Spleen (tissue), 11 donors: ENCODE measurements around the gene PROK1. TPM values are rescaled to one million over a fixed set of nuclear protein-coding genes. Genes with fewer than 3 reads are reported as not detected.

Experiments used
- DNase-seq: peaks from one replicate; pipeline ENCODE4 v3.0.0-alpha.2; 2020
- H3K27ac ChIP-seq, 8 donors: fragments of 200-600 bp; sonication (generic) in 7 of 8; 1 replicate in 4 of 8; 2 replicates in 4 of 8; pipeline versions ENCODE4 v1.5.0 to v1.8.0; 2016 to 2021; ENCODE audit warnings: inconsistent platforms in 4 of 8, mild to moderate bottlenecking in 4 of 8, moderate library complexity in 1 of 8
- H3K27me3 ChIP-seq, 7 donors: fragments of 200-600 bp; sonication (generic) in 6 of 7; replicated peaks in 1 of 7; 1 replicate in 4 of 7; 2 replicates in 3 of 7; pipeline versions ENCODE4 v1.5.0 to v1.8.0; 2016 to 2021; ENCODE audit warnings: inconsistent platforms in 3 of 7, mild to moderate bottlenecking in 1 of 7
- H3K36me3 ChIP-seq, 6 donors: fragments of 200-600 bp; sonication (generic) in 5 of 6; 1 replicate in 4 of 6; 2 replicates in 2 of 6; pipeline versions ENCODE4 v1.5.0 to v1.8.0; 2016 to 2021; ENCODE audit warnings: inconsistent platforms in 2 of 6
- H3K4me1 ChIP-seq, 6 donors: fragments of 200-600 bp; sonication (generic) in 5 of 6; 1 replicate in 3 of 6; 2 replicates in 3 of 6; pipeline versions ENCODE4 v1.5.0 to v1.8.0; 2016 to 2021; ENCODE audit warnings: inconsistent platforms in 3 of 6
- H3K4me3 ChIP-seq, 8 donors: fragments of 200-600 bp; sonication (generic) in 7 of 8; 1 replicate in 4 of 8; 2 replicates in 4 of 8; pipeline versions ENCODE4 v1.5.0 to v1.8.0; 2016 to 2021; ENCODE audit warnings: inconsistent platforms in 4 of 8, mild to moderate bottlenecking in 4 of 8, moderate library complexity in 2 of 8
- H3K9me3 ChIP-seq, 8 donors: fragments of 200-600 bp; sonication (generic) in 7 of 8; 1 replicate in 4 of 8; 2 replicates in 4 of 8; pipeline versions ENCODE4 v1.5.0 to v1.8.0; 2016 to 2021; ENCODE audit warnings: inconsistent platforms in 4 of 8
- POLR2A ChIP-seq, 3 donors: fragments of 450-650 bp; IDR thresholded peaks; one replicate each; pipeline ENCODE4 v1.5.1; 2017; ENCODE audit warnings: antibody characterized with exemption in 3 of 3, mild to moderate bottlenecking in 1 of 3
- POLR2AphosphoS5 ChIP-seq, 3 donors: sonication (generic); formaldehyde crosslinking; IDR thresholded peaks; one replicate each; pipeline ENCODE4 v1.5.1; 2017; ENCODE audit warnings: antibody characterized with exemption in 3 of 3
- WGBS, 5 donors: extraction: QIAGEN DNeasy Blood & Tissue Kit in 3 of 5; methylation state at CpG; one replicate each; pipeline versions ENCODE4 v1.1.5 to v1.1.7; 2013 to 2018; 5-methylcytosine and 5-hydroxymethylcytosine counted together
- intact Hi-C: fragments of 100-400 bp; cut with DNase I; formaldehyde crosslinking; loops from one replicate; pipeline ENCODE4 v1.15.0; 2023; ENCODE audit warnings: low total_unique reads
- polyA plus RNA-seq, 3 donors: library from polyadenylated mRNA; stranded (reverse); fragments of 200-250 nt; gene quantifications; one replicate each; pipeline ENCODE4 v1.2.1, GENCODE V29; 2013
- total RNA-seq, 7 donors: library from RNA; depleted of rRNA in 3 of 7; stranded (reverse); fragments of >200 nt in 3 of 7; fragmentation: NEBNext Ultra II Directional in 4 of 7; extraction: Animal tissue kit (Norgen Biotek cat#: 25700) in 4 of 7; gene quantifications; one replicate each; pipeline versions ENCODE4 v1.1.0 to v1.2.1, GENCODE V29; 2016 to 2021
- TF ChIP-seq, protein P1 (sequence below), 11 experiments: fragments of 200-600 bp in 7 of 11; fragments of 450-650 bp in 4 of 11; sonication (generic) in 4 of 11; IDR thresholded peaks in 8 of 11; conservative IDR thresholded peaks in 3 of 11; 1 replicate in 7 of 11; 2 replicates in 4 of 11; pipeline versions ENCODE4 v1.4.0 to v1.8.0; 2016 to 2021; ENCODE audit warnings: antibody characterized with exemption in 11 of 11, inconsistent platforms in 4 of 11, mild to moderate bottlenecking in 1 of 11
- donor health status: healthy with polysubstance abuse.
- donor health status: DM: no; HTN: no; CAD: no; lungs with moderate emphysema.
- donor health status: DM: no; HTN: no; CAD: no.
- donor health status: Bipolar disorder and iron deficiency.
- donor health status: healthy.
- donor health status: DM: no; HTN: no; CAD: no.
- donor health status: DM: yes; HTN: yes; CAD: no.

Gene PROK1
- total and polyA plus RNA-seq, 10 donors = 0.07 to 2.5 (median 0.51) TPM; not detected in 3

DNA sequence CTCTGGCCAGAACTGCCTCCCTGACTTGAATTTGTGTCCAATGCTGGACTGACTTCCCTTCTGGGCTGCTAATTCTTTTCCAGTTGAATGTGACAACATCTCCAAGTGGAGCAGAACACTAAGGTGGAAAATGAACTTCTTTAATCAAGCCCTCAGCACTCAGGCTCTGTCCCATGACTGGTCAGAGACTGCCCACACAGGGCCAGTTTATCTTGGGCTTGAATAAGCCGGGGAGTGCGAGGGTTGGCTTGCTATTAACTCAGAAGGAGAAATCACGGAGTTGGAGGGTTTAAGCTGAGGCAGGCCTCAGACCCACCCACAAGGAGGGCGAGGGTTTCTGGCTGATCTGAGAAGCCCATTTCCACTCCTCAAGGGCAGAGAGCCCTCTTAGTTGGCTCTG lies 55.6 kb downstream of the PROK1 start:
- H3K9me3 ChIP-seq = no peaks in the 10 kb centered on the region
- no peak overlapping the region for H3K4me3 ChIP-seq
- H3K27me3 ChIP-seq = no peaks in the 10 kb centered on the region
- intact Hi-C loops = no loop called here
- H3K27ac ChIP-seq = no peak overlapping the region
- TF ChIP-seq POLR2A (IDR thresholded peaks at IDR 0.05) (no peak), POLR2AphosphoS5 (IDR thresholded peaks at IDR 0.05) (no peak)
- TF ChIP-seq, protein P1, sequence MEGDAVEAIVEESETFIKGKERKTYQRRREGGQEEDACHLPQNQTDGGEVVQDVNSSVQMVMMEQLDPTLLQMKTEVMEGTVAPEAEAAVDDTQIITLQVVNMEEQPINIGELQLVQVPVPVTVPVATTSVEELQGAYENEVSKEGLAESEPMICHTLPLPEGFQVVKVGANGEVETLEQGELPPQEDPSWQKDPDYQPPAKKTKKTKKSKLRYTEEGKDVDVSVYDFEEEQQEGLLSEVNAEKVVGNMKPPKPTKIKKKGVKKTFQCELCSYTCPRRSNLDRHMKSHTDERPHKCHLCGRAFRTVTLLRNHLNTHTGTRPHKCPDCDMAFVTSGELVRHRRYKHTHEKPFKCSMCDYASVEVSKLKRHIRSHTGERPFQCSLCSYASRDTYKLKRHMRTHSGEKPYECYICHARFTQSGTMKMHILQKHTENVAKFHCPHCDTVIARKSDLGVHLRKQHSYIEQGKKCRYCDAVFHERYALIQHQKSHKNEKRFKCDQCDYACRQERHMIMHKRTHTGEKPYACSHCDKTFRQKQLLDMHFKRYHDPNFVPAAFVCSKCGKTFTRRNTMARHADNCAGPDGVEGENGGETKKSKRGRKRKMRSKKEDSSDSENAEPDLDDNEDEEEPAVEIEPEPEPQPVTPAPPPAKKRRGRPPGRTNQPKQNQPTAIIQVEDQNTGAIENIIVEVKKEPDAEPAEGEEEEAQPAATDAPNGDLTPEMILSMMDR (IDR thresholded peaks at IDR 0.05 in 8 of 11, conservative IDR thresholded peaks at IDR 0.05 in 3 of 11) = no peak
- no peak for DNase-seq
- peaks cover 0 to 21% (median 5%) of the 10 kb centered on the region in 6 donors for H3K4me1 ChIP-seq
- H3K36me3 ChIP-seq = no peaks in the 10 kb centered on the region
- 88 to 91% (median 89%) methylated on average over 4 of the region's 4 CpGs for WGBS, 5 donors

Other genes with a start within 250 kb of the PROK1 start
- 10 to 100 TPM in 5 of 7 donors, 1 to 10 TPM in 2; 9.8 to 22.1 (median 14.8) TPM for gene KCNC4, start 240.8 kb upstream of the PROK1 start, total RNA-seq
- gene KCNC4, start 240.8 kb upstream of the PROK1 start, polyA plus RNA-seq = 1 to 10 TPM; 1.4 to 3.7 (median 2.1) TPM
- gene RBM15, start 111.8 kb upstream of the PROK1 start, total RNA-seq = 10 to 100 TPM; 36.7 to 63.7 (median 45.6) TPM
- gene RBM15, start 111.8 kb upstream of the PROK1 start, polyA plus RNA-seq = 1 to 10 TPM; 3.6 to 8.0 (median 4.1) TPM
- gene SLC16A4, start 60.1 kb upstream of the PROK1 start, total RNA-seq = 1 to 10 TPM; 2.0 to 6.9 (median 5.4) TPM
- 1 to 10 TPM; 1.5 to 3.3 (median 2.7) TPM for gene SLC16A4, start 60.1 kb upstream of the PROK1 start, polyA plus RNA-seq
- gene LAMTOR5, start 43.5 kb upstream of the PROK1 start, total RNA-seq = 100 to 1,000 TPM in 1 of 7 donors, 10 to 100 TPM in 6; 49.6 to 115 (median 83.3) TPM
- 100 to 1,000 TPM; 261 to 340 (median 296) TPM for gene LAMTOR5, start 43.5 kb upstream of the PROK1 start, polyA plus RNA-seq
- under 1 TPM in 1 of 7 donors, not detected in 6; 0.28 TPM for gene KCNA10, start 68.0 kb downstream of the PROK1 start, total RNA-seq
- not detected for gene KCNA10, start 68.0 kb downstream of the PROK1 start, polyA plus RNA-seq
- 1 to 10 TPM in 5 of 7 donors, under 1 TPM in 2; 0.65 to 2.6 (median 1.4) TPM for gene KCNA2, start 155.2 kb downstream of the PROK1 start, total RNA-seq
- under 1 TPM; 0.09 to 0.13 (median 0.11) TPM for gene KCNA2, start 155.2 kb downstream of the PROK1 start, polyA plus RNA-seq
- 10 to 100 TPM; 20.4 to 45.8 (median 28.4) TPM for gene KCNA3, start 223.8 kb downstream of the PROK1 start, total RNA-seq
- 1 to 10 TPM in 1 of 3 donors, under 1 TPM in 2; 0.30 to 1.4 (median 0.96) TPM for gene KCNA3, start 223.8 kb downstream of the PROK1 start, polyA plus RNA-seq